GM23248 (cell line): ENCODE measurements around the gene CHRNE. TPM values are rescaled to one million over a fixed set of nuclear protein-coding genes. Genes with fewer than 3 reads are reported as not detected.
A peak's percentile ranks its signal among the peaks of the same experiment; 100 is the strongest.

ENCODE experiments used
- DNase-seq: peaks from one replicate; pipeline ENCODE4 v3.0.0-alpha.2; 2015
- H2AFZ ChIP-seq: fragments of 200-600 bp; sonication (generic); 2 replicates; pipeline ENCODE4 v1.6.1; 2016; ENCODE audit warnings: antibody characterized with exemption
- H3F3A ChIP-seq: fragments of 200-600 bp; sonication (generic); 2 replicates; pipeline ENCODE4 v1.6.1; 2016; ENCODE audit warnings: mild to moderate bottlenecking, antibody characterized with exemption, mixed run types; ENCODE audit not compliant: insufficient read depth
- H3K27ac ChIP-seq: fragments of 200-600 bp; sonication (generic); 2 replicates; pipeline ENCODE4 v1.5.1; 2016; ENCODE audit warnings: mild to moderate bottlenecking
- H3K27me3 ChIP-seq: fragments of 200-600 bp; sonication (generic); replicated peaks from 2 replicates; pipeline ENCODE4 v1.6.1; 2016; ENCODE audit warnings: mild to moderate bottlenecking; ENCODE audit not compliant: insufficient read depth
- H3K36me3 ChIP-seq: fragments of 200-600 bp; sonication (generic); 2 replicates; pipeline ENCODE4 v1.6.1; 2016; ENCODE audit warnings: low read depth, mild to moderate bottlenecking
- H3K4me1 ChIP-seq: fragments of 200-600 bp; sonication (generic); 2 replicates; pipeline ENCODE4 v1.6.1; 2016; ENCODE audit warnings: mild to moderate bottlenecking; ENCODE audit not compliant: insufficient read depth
- H3K4me2 ChIP-seq: fragments of 200-600 bp; sonication (generic); one replicate; pipeline ENCODE4 v1.6.1; 2016; ENCODE audit warnings: mild to moderate bottlenecking; ENCODE audit not compliant: unreplicated experiment
- H3K4me3 ChIP-seq: fragments of 200-600 bp; sonication (generic); 2 replicates; pipeline ENCODE4 v1.5.1; 2016; ENCODE audit warnings: mild to moderate bottlenecking
- H3K79me2 ChIP-seq: fragments of 200-600 bp; sonication (generic); 2 replicates; pipeline ENCODE4 v1.6.1; 2016; ENCODE audit warnings: mild to moderate bottlenecking; ENCODE audit not compliant: insufficient read depth
- H3K9ac ChIP-seq: fragments of 200-600 bp; sonication (generic); 2 replicates; pipeline ENCODE4 v1.6.1; 2016; ENCODE audit warnings: mild to moderate bottlenecking
- H3K9me2 ChIP-seq: fragments of 200-600 bp; sonication (generic); 2 replicates; pipeline ENCODE4 v1.6.1; 2016; ENCODE audit warnings: mixed run types, mild to moderate bottlenecking, moderate library complexity; ENCODE audit not compliant: insufficient read depth
- H3K9me3 ChIP-seq: fragments of 200-600 bp; sonication (generic); one replicate; pipeline ENCODE4 v1.6.1; 2017; ENCODE audit warnings: low read depth
- H4K20me1 ChIP-seq: fragments of 200-600 bp; sonication (generic); 2 replicates; pipeline ENCODE4 v1.6.0; 2016; ENCODE audit not compliant: insufficient read depth
- EZH2 ChIP-seq: fragments of 200-600 bp; sonication (generic); IDR thresholded peaks from 2 replicates; pipeline ENCODE4 v1.6.1; 2018; ENCODE audit warnings: antibody characterized with exemption, mild to moderate bottlenecking; ENCODE audit not compliant: insufficient read depth, poor library complexity, severe bottlenecking
- EZH2phosphoT487 ChIP-seq: fragments of 200-600 bp; sonication (generic); IDR thresholded peaks from 2 replicates; pipeline ENCODE4 v1.6.1; 2018; ENCODE audit warnings: antibody characterized with exemption, moderate library complexity, mild to moderate bottlenecking, low read depth; ENCODE audit not compliant: insufficient read depth
- WGBS, 2 experiments: methylation state at CpG; one replicate each; pipeline ENCODE4 v1.1.6; 2015 to 2017; ENCODE audit warnings: low lambda C conversion rate in 2 of 2, low coverage in 1 of 2; ENCODE audit errors: missing lambda C conversion rate in 2 of 2; 5-methylcytosine and 5-hydroxymethylcytosine counted together
- in situ Hi-C: fragments of 300-500 bp; cut with MboI; formaldehyde crosslinking; loops from 2 replicates; pipeline ENCODE4 v1.15.0; 2020
- polyA plus RNA-seq: library from polyadenylated mRNA; unstranded; fragments of >200 nt; fragmentation: Nextera tagmentation; extraction: Ambion mirVana; gene quantifications from 2 replicates; pipeline ENCODE4 v1.2.1, GENCODE V29; 2016
- total RNA-seq: library from RNA; depleted of rRNA; stranded (reverse); fragments of >200 nt; shearing (Covaris generic); gene quantifications from 2 replicates; pipeline ENCODE4 v1.2.3, GENCODE V29; 2014

The CHRNE gene
- total and polyA plus RNA-seq, 2 experiments from 2014 or later: 0.84 to 0.86 TPM

GRCh38 chr17:4898351-4898750 is 4.5 kb downstream of the CHRNE start:
- DNase-seq: no peak
- Histone ChIP-seq H3K4me1 (0 out of 2 replicates have a peak, but pooled peaks cover 4% of the 10 kb centered on the region), H3K27me3 (no peaks in the 10 kb centered on the region), H3F3A (peaks cover 19% of the 10 kb centered on the region; the same call in 1 of the 2 replicates), H3K79me2 (no peaks in the 10 kb centered on the region), H3K36me3 (no peaks in the 10 kb centered on the region), H2AFZ (no peak overlapping the region), H3K4me3 (no peak overlapping the region), H3K9me2 (no peaks in the 10 kb centered on the region), H3K27ac (no peak overlapping the region), H4K20me1 (no peaks in the 10 kb centered on the region), H3K9ac (peak overlapping the region; percentile 81; the same call in 1 of the 2 replicates), H3K4me2 (peak overlapping the region; percentile 58), H3K9me3 (no peaks in the 10 kb centered on the region)
- 91 to 93% methylated on average over 8 of the region's 8 CpGs for WGBS, 2 experiments
- in situ Hi-C loops: loop anchor here (10.0 kb wide), 1 partner anchor 184 kb away; the partner anchor contains the start of gene ARRB2
- no peak for TF ChIP-seq EZH2phosphoT487
- TF ChIP-seq EZH2: no peak

GRCh38 chr17:4897785-4898184 is 5.1 kb downstream of the CHRNE start:
- Histone ChIP-seq H3K27ac (no peak overlapping the region), H3K27me3 (no peaks in the 10 kb centered on the region), H3K9me3 (no peaks in the 10 kb centered on the region), H3K4me1 (no peaks in the 10 kb centered on the region), H3K4me3 (no peak overlapping the region), H3K9ac (no peak overlapping the region), H3F3A (peaks cover 15% of the 10 kb centered on the region; the same call in 1 of the 2 replicates), H3K79me2 (no peaks in the 10 kb centered on the region), H3K36me3 (no peaks in the 10 kb centered on the region), H4K20me1 (no peaks in the 10 kb centered on the region), H2AFZ (no peak overlapping the region), H3K4me2 (no peak overlapping the region), H3K9me2 (no peaks in the 10 kb centered on the region)
- no peak for TF ChIP-seq EZH2phosphoT487
- no peak for TF ChIP-seq EZH2
- WGBS, 2 experiments: 95 to 100% methylated on average over 1 to 5 of the region's 5 CpGs
- no peak for DNase-seq
- in situ Hi-C loops: loop anchor here (10.0 kb wide), 1 partner anchor 183 kb away; the partner anchor contains the start of gene ARRB2

- Histone ChIP-seq H3K4me2 (no peak overlapping the region), H3K4me3 (no peak overlapping the region), H3K9me3 (no peaks in the 10 kb centered on the region), H2AFZ (no peak overlapping the region), H4K20me1 (no peaks in the 10 kb centered on the region), H3F3A (peaks cover 11% of the 10 kb centered on the region; the same call in 1 of the 2 replicates), H3K4me1 (no peaks in the 10 kb centered on the region), H3K9ac (no peak overlapping the region), H3K9me2 (no peaks in the 10 kb centered on the region), H3K27ac (no peak overlapping the region), H3K36me3 (no peaks in the 10 kb centered on the region), H3K27me3 (no peaks in the 10 kb centered on the region), H3K79me2 (no peaks in the 10 kb centered on the region)
- DNase-seq: no peak
- in situ Hi-C loops: loop anchor here (10.0 kb wide), 1 partner anchor 182 kb away; the partner anchor contains the start of gene ARRB2
- TF ChIP-seq EZH2: no peak
- TF ChIP-seq EZH2phosphoT487: no peak
- WGBS, 2 experiments: 79 to 84% methylated on average over 10 of the region's 10 CpGs
Measured at GRCh38 chr17:4897198-4897687, 5.7 kb downstream of the CHRNE start.

- Histone ChIP-seq H3K27me3 (no peaks in the 10 kb centered on the region), H3K36me3 (no peaks in the 10 kb centered on the region), H3K9ac (no peak overlapping the region), H3K9me2 (no peaks in the 10 kb centered on the region), H3K27ac (no peak overlapping the region), H3K4me3 (no peak overlapping the region), H3K4me2 (no peak overlapping the region), H4K20me1 (no peaks in the 10 kb centered on the region), H2AFZ (no peak overlapping the region), H3F3A (0 out of 2 replicates have a peak, but pooled peaks cover 6% of the 10 kb centered on the region), H3K4me1 (no peaks in the 10 kb centered on the region), H3K9me3 (no peaks in the 10 kb centered on the region), H3K79me2 (no peaks in the 10 kb centered on the region)
- TF ChIP-seq EZH2 (no peak), EZH2phosphoT487 (no peak)
- DNase-seq: no peak
- 91 to 94% methylated on average over 25 to 27 of the region's 27 CpGs for WGBS, 2 experiments
- in situ Hi-C loops: loop anchor here (10.0 kb wide), 1 partner anchor 182 kb away; the partner anchor contains the start of gene ARRB2
Measured at GRCh38 chr17:4896332-4897197, 6.3 kb downstream of the CHRNE start.
